GM19043 (cell line): ENCODE data around the gene TEX2.

Experiments
- ATAC-seq: cut with Tn5 transposase; IDR thresholded peaks from one replicate; pipeline ENCODE4 v1.9.1; 2021; ENCODE audit warnings: low read depth; ENCODE audit not compliant: unreplicated experiment

The TEX2 gene

DNA sequence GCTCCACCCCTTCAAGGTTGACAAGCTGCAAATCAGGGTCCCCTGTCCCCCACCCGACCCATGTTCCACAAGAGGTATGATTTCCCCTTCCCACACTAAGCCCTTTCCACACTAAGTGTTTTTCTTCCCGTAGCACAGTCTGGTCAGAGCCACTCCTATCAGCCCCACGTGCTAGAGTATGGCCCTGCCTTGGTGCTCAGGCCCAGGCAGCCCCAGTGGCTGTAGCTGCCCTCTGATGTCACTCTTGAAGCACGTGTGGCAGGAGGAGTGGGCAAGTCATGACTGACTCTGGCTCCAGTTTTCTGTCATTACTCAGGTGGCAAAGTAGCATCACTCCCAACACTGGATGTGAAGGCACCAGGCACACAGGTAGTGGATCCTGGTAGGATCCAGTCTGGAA lies 97.7 kb downstream of the TEX2 start:
- no peak for ATAC-seq

DNA sequence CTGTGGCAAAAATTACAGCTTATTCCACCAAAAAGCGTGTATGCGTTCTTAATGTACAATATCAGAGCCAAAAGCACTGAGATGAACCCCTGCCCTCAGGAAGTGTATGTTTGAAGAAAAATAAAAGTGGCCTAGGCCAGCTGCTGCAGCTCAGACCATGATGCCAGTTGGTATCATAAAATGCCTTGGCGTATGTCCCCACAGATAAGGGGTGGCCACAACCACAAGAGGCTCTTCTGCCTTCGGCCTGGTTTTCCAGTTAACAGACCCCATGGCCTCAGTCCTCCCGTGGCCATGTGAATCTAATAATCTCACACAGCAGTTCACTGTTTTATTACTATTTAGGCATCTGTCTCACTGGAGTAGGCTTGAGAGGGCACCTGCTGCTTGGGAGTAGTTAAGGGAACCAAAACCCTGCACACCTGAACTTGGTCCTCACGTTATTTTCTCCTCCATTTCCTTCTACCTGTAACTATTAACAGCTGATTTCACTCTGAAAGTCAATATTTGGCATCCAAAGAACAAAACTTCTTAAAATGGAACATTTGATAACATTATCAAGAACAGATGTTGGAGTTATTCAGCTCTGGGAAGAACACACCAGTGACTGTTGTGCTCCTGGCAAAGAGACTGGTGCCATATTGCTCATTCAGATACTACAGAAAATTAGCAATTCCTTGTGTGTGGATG lies 98.3 kb downstream of the TEX2 start:
- ATAC-seq, result no peak

DNA sequence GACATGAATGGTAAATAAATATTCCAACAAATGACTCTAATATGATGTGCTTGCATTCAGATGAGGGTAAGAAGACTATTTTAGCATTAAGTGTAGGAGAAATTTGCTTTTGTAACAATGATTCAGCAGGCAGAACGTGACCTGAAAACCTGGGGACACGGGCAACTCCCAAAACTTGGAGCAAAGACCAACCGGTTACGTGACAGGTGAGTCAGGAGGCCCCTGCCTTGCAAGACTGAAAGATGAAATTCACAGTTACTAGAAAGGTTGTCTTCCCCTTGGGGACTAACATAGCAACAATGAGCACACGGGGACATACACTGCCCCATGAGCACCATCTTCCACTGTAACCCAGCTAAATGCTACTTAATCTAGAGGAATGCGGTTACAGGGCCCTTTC lies 99.6 kb downstream of the TEX2 start:
- no peak for ATAC-seq

DNA sequence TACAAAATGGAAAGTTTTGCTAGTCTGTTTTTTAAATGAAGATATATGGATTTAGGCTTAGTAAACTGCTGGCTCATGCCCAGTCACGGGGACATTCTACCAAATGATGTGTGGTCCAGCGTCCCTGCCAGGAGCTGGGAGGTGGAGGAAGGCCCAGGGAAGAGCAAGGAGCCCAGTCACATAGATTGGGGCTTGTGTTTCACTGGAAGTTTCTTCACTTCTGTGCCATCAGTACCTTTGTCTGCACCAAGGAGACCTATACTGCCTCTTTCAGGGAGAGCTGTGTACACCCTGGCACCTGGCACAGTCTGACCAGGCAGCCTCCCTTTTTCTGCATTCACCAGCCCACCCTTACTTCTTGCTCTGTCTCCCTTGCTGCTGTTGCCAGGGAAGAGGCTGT lies 100.5 kb downstream of the TEX2 start:
- no peak for ATAC-seq

DNA sequence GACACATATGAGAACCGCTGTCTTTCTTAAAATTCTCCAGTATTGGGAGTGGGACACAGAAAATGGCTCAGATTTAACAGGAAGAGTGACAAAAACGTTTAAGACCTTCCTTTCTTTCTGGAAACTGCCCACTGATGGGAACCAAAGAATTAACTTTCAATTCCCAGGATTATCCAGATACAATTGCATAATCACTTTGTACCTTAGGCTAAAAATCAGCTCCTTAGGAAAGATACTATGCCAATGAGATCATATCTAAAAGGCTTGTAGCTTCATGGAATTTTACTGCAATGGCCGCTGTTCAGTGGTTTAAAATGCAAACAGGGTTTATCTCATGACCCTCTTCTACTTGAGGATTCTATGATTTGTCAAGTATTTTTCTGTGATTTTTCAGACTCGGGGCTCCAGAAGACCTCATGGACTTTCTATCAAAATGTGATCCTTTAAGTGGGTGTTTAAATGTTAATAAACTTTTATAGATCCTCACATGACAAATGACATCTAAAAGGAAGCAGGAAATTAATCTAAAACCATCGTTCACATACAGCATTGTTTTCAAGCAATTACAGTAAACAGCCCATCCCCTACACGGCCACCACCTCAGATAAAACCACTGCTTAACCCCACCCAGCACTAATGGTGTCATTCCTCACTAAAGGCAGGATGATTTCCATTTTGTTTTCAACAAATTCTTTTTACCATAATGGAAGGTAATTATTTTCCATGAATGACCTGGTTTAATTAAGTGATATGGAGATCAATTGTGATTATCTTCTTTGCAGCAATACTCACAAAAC lies 101.5 kb downstream of the TEX2 start:
- ATAC-seq, result no peak

DNA sequence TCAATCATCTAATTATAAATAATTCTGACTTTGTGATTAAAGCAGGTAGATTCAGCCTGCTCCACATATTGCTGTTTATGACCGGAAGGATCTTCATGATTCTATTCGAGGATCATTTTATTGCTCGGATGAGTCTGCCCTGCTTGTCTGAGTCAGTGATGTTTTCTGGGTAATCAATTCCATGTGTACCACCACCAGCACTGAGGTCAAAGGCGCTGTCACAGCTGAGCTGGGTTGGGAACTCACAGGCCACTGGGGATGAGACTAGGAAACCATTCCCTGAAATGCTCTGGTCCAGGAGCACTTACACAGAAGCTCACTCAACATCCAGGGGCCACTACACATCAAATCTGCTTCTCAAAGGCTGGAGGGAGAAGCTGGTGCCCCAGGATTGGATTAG lies 102.7 kb downstream of the TEX2 start:
- ATAC-seq, result no peak

DNA sequence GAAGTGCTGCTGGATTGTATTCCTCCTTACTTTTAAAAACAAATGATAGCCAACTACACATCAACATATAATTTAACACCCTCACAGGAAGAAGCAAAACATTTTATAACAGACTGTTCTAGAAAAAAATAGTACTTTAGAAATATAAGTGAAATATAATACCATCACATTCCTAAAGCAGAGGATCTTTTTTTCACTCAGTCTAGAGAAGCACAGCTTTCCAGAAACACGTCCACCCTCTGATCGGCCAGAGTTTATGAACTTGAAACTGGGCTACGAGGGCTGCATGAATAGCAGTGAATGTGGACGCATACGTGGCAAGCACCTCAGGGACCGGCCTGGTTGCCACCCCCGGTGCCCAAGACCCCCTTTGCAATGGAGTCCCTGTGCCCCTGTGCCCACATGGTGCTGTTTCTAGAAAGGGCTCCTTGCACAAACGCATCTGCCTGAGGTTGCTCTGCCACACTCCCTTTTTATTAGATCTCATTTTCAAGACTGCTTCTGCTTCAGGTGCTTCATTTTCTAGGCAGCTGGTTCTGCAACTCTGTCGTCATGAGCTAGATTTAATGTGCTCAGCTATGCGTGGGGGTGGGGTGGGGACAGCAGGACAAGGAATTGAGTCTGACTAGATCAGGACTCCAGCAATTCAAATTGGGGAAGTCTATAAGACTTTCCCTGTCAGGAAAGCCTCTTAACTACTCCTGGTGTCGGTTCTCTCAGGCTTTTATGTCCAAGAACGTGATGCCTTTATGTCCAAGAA lies 104.0 kb downstream of the TEX2 start:
- ATAC-seq, result no peak

DNA sequence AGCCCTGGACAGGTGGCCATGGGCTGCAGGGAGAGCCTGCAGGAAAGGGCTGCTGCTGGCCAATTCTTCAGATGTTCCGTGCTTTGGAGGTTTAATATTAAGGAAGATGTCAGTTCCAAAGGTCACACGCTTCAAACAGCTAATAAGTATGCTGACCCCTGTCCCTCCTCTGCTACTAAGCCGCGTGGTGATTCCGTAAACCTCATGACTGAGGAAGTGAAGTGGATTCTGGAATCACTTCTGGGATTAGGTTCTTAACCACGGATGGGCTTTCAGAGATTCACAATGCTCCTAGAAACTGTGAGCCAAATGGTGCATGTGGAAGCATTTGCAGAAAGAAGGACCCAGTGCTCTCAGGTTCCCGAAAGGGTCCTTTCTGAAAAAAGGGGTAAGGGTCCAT lies 104.7 kb downstream of the TEX2 start:
- no peak for ATAC-seq

DNA sequence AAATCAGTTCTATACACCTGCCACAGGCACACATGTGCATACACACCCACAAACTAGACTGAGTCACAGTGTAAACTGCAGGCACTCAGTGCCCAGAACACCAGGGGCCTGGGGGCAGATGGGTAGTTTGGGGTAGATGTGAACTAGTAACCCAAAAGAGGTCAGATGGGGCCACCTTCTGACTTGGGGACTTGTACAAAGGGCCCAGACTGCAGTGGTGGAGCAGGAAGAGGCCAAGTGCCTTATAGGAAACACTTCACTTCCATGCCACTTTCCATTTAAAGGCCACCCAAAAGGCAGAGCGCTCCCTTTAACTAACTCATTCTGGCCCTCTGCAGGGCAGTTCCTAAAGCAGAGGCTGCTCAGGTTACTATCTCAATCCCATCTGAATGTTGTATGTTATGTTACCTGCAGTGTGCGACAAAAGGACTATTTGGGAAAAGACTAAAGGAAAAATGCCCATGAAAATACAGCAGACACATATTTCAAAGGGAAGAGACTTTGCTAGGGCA lies 105.3 kb downstream of the TEX2 start:
- ATAC-seq, result no peak

DNA sequence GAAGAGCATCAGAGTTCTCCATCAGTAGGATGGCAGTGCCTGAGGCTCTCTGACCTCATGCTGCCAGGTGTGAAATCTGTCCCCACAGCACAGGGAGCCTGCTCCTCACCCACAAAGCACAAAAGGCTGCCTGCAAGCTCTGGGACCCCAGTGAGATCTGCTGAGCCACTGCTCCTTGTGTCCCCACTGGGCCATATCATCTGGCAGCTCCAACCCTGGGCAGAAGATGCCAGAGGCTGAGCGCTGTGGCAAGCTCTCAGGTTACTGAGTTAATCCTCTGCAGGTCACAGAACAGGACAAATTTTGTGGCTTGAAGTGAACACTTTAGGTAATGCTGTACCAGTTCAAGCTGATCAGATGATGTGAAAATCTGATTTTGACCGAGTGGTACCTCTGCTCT lies 106.4 kb downstream of the TEX2 start:
- ATAC-seq, result no peak

DNA sequence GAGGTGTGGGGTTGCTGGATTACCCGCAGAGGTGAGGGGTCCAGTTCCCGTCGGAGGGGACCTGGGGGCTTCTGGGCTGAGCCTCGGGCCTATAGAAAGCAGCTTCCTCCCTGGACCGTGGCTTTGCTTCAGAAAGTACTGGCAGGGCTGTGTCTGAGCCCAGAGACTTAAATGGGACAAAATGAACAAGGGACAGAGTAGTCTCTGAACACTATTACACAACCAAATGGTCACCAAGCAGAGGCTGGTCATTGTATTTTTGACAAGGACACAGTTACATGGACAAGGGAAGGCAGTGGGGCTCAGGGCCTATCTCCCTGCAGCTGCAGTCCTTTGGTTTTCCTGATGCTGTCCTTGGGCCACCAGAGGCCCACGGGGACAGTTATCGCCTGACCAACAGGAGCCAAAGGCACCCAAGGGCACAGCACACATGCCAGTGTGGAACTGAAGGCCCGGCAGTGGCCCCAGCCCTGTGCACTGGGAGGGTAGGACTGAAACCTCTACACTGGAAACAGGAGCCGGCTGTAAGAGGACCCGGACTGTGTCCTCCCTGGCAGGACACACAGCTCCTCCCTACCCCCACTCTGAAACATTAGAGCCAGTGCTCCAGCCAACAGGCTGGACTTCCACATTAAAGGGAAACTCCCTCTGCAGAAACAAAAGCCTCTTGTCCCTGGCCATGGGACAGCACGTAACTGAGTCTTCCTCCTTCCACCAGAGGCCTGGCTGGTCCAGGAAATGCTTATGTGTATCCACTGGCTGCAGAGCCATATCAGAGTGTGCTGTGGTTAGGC lies 107.1 kb downstream of the TEX2 start:
- no peak for ATAC-seq

DNA sequence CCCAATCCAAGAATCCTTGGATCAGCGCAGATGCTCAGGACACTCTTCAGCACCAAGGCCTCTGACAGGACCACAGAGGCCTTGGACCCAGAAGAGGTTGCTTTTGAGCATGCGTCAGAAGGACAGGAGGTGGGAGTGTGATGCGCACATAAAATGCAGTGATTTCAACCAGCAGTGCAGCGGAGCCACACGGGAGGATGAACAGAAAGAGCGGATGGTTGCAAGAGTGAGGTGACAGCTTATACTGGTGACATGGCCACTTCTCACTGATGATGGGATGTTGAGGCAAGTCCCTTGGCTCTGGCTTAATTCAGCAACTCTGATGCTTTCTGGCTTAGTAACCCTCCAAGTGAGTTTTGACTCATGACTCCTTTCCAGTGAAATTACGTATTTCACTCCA lies 107.9 kb downstream of the TEX2 start:
- ATAC-seq, result no peak

DNA sequence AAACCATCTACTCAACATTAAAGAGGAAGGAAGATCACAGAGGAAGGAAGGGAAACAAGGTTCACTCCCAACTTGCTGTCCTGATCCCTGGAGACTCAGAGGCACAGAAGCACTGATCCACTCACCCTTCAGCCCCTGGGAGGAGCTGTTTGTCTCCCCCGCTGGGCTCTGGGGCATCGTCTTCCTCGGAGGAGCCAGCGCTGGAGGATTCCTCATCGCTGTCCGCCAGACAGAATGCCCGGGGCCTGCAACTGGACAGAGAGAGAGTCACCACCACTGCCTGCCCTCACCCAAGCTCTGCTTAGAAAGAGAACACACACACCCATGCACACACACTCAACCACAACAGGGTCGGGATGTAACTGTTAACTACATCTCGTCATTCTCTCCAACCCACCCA lies 108.3 kb downstream of the TEX2 start:
- ATAC-seq, result no peak

DNA sequence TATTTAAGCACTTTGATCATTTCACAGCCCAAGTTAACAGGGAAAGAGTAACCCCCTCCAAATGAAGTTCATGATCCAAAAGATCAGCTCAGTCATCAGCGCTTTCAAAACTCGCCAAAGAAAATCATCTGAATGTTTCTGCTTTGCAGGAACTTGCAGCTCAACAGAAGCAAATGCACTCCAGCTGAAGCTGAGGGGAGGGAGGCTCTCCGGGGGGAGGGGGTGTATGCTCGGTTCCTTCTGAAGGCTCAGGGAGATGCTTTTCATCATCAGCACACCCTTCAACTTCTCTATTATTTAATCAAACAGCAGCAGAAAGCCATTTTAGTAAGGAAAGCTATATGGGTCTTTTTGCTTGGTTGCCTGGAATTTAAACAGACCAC lies 108.8 kb downstream of the TEX2 start:
- ATAC-seq, result no peak

DNA sequence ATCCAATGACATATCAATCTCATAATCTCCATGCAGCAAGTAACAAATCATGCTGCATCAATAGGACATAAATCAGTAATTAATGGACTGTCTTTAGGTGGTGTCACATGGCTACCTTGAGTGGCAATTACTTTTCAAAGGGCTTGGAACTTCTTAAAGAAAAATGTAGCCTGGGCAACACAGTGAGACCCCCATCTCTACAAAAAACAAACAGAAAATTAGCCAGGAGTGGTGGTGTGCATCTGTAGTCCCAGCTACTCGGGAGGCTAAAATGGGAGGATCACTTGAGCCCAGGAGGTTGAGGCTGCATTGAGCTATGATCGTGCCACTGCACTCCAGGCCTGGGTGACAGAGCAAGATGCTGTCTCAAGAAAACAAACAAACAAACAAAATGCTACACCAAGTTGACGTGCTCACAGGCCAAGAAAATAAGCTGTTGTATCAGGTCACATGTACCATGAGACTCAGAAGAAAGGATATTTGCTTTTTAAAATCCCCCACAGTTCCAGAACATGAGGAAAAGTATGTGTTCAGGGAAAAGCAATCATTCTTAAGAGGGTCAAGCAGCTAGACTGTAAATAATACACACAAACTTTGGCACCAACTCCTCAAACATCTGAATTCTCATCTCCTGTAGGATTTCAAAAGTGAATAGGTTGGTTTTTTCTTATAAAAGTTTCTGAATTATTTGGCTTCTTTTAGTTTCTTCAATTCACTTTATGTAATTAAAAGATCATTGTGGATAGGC lies 109.3 kb downstream of the TEX2 start:
- no peak for ATAC-seq

DNA sequence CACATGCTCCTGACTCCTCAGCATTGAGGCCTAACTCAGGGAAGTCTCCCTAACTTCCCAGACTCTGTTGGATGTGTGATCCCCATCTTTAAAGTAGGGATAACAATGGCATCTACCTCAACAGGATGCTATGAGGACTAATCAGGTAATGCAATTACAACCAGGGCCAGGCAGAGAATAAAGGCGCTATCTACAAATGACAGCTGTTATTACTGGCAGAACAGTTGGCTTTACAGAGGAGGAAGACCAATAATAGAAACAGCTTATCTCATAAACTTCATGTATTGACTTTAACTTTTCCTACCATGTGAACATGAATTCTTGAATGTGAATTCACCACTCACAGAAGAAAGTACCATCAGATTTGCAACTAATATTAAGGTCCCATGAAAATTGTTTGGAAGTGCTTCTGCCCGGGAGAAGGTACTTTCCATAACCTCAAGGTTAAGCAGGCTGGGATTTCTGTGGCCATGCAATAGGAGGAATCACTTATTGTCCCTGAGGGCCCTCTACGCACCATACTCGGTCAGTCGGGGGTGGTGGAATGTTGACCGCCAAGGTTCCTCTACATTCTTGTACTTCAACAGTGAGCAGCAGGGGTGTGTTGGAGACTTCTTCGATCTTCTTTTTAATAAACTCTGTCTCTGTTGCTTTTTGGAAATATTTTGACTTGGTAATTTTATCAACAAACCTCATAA lies 110.5 kb downstream of the TEX2 start:
- ATAC-seq, result no peak

DNA sequence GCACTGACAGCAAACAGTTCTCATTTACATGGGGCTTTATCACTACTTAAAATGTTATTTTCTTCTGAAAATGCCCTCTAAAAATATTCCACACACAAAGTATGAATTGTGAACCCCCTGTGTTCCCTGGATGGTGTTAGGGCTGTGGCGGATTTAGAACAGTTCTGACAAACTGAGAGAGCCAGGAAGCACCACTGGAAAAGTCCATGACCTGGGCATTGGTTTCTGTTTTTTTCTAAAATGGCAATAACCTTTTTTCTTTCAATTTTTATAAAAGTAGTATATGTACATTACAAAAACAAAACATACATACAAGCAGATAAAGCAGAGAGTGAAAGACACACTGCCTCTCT lies 112.1 kb downstream of the TEX2 start:
- ATAC-seq, result no peak

DNA sequence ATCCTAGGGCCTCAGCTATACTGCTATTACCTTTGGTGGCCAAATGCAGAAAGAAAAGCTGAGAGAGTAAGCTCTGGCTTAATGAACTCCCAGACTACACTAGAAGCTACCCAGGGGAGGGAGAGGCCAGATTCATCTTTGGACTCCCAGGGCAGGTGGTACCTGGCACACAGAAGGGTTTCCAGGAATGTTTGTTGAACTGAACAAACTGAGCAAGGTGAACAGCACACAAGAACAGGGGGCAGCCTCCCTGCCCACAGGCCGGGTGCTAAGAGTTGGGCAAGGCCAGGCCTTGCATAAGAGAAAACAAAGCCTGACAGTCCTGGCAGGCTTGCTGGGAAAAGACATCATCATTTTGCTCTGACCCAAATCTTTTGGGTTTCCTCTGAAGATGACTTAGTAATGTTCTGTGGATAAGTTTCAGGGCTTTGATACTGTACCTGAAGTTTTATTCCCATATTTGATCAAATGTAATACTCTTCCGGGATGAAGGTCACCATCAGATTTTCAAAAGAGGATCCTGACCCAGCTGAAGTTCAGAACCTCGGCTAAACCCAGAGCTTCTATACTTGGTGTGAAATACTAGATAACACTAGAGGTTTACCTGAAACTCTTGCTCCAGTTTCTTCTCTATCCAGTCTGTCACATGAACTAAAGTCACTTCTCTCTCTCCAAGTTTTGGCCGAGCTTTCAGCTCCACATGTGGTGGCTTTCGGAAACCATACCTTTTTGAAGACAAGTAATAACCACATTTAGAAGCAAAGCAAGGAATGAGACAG lies 112.6 kb downstream of the TEX2 start:
- ATAC-seq, result no peak

DNA sequence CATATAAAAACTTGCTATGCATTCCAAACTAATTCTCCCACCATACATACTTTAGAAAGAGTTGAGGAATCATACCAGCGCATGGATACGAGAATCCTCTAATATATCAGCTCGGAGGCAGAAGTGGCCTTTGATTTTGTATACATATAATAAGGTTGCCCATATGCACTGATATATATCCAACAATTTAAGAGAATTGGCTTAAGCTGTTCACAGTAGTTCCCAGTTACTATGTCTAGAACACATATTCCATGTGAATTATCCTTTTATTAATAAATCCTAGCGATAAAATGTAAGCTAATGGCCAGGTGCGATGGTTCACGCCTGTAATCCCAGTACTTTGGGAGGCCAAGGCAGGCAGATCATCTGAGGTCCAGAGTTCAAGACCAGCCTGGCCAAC lies 113.9 kb downstream of the TEX2 start:
- ATAC-seq, result no peak
